Thymus (tissue), 11 donors: ENCODE measurements around the gene BRINP3. TPM values are rescaled to one million over a fixed set of nuclear protein-coding genes. Genes with fewer than 3 reads are reported as not detected.

Source experiments
- DNase-seq, 9 donors: peaks; one replicate each; pipeline ENCODE4 v3.0.0-alpha.2; 2013; ENCODE audit warnings: low spot score in 9 of 9, low read depth in 6 of 9, missing footprints in 1 of 9
- H3K27ac ChIP-seq, 2 donors: one replicate each; pipeline ENCODE4 v1.5.1; 2013; ENCODE audit warnings: control low read depth in 1 of 2, low read depth in 1 of 2, low read length in 1 of 2, mild to moderate bottlenecking in 1 of 2, moderate library complexity in 1 of 2
- H3K27me3 ChIP-seq, 2 donors: one replicate each; pipeline ENCODE4 v1.5.1; 2013; ENCODE audit warnings: low read length in 1 of 2; ENCODE audit not compliant: control insufficient read depth in 2 of 2, insufficient read depth in 1 of 2
- H3K36me3 ChIP-seq, 2 donors: one replicate each; pipeline ENCODE4 v1.5.1; 2013; ENCODE audit warnings: low read length in 1 of 2, mild to moderate bottlenecking in 1 of 2, moderate library complexity in 1 of 2; ENCODE audit not compliant: control insufficient read depth in 2 of 2, insufficient read depth in 2 of 2
- H3K4me1 ChIP-seq, 2 donors: one replicate each; pipeline ENCODE4 v1.5.1; 2013; ENCODE audit warnings: low read length in 2 of 2; ENCODE audit not compliant: control insufficient read depth in 2 of 2, insufficient read depth in 2 of 2
- H3K4me3 ChIP-seq, 2 donors: one replicate each; pipeline ENCODE4 v1.5.1; 2013; ENCODE audit warnings: low read length in 2 of 2, control low read depth in 1 of 2, mild to moderate bottlenecking in 1 of 2
- H3K9me3 ChIP-seq, 2 donors: one replicate each; pipeline ENCODE4 v1.5.1; 2013; ENCODE audit warnings: low read length in 1 of 2, mild to moderate bottlenecking in 1 of 2; ENCODE audit not compliant: control insufficient read depth in 2 of 2, insufficient read depth in 1 of 2
- WGBS: extraction: QIAGEN DNeasy Blood & Tissue Kit; methylation state at CpG from one replicate; pipeline ENCODE4 v1.1.7; 2013; 5-methylcytosine and 5-hydroxymethylcytosine counted together
- polyA plus RNA-seq: library from polyadenylated mRNA; stranded (reverse); fragments of 200-250 nt; gene quantifications from one replicate; pipeline ENCODE4 v1.2.3, GENCODE V29; 2013
- total RNA-seq: library from RNA; stranded (reverse); fragments of 120-200 nt; gene quantifications from one replicate; pipeline ENCODE4 v1.2.4, GENCODE V29; 2013
- donor health status: healthy.

The BRINP3 gene
- total and polyA plus RNA-seq, 2 donors: 0.02 to 0.47 TPM

DNA sequence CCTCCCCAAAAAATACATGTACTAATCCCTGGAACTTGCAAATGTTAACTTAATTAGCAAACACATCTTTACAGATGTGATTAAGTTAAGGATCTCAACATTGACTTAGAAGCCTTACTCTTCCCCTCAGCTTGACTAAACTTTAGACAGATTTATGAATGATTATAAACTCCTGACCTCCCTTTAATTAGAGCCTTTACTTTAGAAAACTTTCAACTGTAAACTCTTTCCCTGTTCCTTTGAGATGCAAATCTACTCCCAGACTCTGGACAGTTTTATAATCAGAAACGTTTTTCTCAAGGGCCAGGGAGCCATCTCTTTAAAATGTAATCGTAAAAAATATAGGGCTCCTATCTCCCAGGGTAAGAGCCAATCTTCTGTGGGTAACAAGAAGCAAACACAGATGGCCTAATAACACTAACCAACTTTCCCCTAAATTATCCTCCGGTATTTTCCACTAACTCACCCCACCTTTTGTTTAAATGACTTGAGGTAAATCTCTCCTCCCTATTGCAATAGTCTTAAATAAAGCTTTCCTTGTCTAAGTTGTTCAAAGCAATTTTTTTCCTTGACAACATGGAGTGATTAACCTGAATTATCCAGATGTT is 284.1 kb downstream of the BRINP3 start:
- Histone ChIP-seq H3K36me3 (no peaks in the 10 kb centered on the region), H3K9me3 (peaks cover 0 to 9% of the 10 kb centered on the region in 2 donors), H3K4me3 (no peak overlapping the region), H3K27me3 (no peaks in the 10 kb centered on the region), H3K4me1 (no peaks in the 10 kb centered on the region), H3K27ac (no peak overlapping the region)
- DNase-seq: no peak
- WGBS: 29% methylated on average over 3 of the region's 3 CpGs

DNA sequence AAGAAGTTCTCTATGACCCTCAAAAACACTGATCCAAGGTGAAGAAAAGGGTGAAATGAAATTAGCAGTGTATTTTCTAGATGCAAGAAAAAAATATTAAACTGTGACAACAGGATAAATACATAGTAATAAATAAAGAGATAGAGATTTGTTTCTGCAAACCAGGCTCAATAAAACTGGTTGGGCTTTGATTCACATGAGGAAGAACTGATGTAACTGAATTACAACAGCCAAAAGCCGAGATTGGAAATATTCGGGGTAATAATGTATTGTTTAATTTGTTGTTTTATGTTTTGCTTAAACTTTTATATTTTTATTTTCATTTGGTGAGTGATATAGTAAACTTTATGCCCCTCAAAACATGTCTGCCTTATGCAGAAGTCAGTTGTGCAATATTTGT is 285.0 kb downstream of the BRINP3 start:
- Histone ChIP-seq H3K4me3 (no peak overlapping the region), H3K27ac (no peak overlapping the region), H3K27me3 (no peaks in the 10 kb centered on the region), H3K9me3 (peaks cover 0 to 4% of the 10 kb centered on the region in 2 donors), H3K36me3 (no peaks in the 10 kb centered on the region), H3K4me1 (no peaks in the 10 kb centered on the region)
- WGBS: 88% methylated on average over 2 of the region's 2 CpGs
- no peak for DNase-seq

DNA sequence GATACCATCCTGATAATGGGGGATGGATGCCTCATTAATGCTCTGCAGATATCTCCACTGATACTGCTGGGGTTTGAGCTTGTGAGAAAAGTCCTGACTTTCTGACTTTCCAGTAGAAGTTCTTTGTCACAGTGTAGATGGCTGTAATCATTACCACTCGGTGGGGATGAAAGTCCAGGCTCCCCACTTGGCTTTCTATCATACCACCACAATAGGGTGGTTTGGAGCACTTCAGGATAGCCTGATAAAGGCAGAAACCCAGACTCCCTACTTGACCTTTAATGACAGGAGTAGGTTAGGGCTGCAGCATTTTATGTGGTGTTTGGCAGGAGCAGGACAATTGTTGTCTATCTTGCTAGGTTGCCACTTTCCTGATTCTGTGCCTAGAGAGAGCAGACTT is 294.1 kb downstream of the BRINP3 start:
- Histone ChIP-seq H3K27me3 (no peaks in the 10 kb centered on the region), H3K9me3 (no peaks in the 10 kb centered on the region), H3K4me1 (no peaks in the 10 kb centered on the region), H3K27ac (no peak overlapping the region), H3K4me3 (no peak overlapping the region), H3K36me3 (no peaks in the 10 kb centered on the region)
- DNase-seq: no peak
- WGBS: 2% methylated on average over 1 of the region's 1 CpG

DNA sequence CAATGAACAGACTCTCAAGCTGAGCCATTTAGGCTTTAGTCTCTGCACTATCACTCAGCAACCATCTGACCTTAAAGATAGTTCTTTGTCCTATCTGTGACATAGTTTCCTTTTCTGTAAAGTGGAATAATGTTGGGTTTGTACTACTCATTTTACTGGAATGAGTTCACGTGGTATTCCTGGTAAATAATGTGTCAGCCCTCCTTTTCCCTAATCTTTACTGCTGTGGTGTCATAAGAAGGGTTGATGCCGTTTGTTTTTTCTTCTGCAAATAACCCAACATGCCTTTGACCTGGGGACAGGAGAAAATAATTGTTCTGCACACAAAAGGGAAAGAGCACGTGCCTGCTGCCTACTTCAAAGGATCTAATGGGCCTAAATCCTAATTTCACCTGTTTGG is 297.8 kb downstream of the BRINP3 start:
- DNase-seq: no peak
- no peaks in the 10 kb centered on the region for H3K4me1 ChIP-seq
- no peaks in the 10 kb centered on the region for H3K36me3 ChIP-seq
- no peaks in the 10 kb centered on the region for H3K9me3 ChIP-seq
- H3K27ac ChIP-seq: no peak overlapping the region
- 66% methylated on average over 3 of the region's 3 CpGs for WGBS
- no peak overlapping the region for H3K4me3 ChIP-seq
- H3K27me3 ChIP-seq: no peaks in the 10 kb centered on the region

DNA sequence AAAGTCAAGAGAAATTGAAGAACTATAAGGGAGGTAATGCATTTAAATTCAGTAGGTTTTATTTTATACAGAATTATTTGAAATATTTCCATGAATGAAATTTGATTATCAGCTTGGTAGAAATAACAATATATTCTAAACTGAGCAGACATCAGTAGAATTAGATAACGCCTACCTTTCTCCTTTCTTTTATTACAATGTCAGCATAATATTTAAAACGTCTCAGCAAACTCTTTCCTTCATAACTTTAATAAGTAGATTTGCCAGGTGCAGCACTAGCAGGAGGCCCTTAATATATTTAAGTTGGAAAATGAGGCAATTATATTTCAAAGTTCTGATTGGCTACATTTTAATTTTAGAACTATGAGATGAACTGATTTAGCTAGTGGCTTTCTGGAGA is 298.8 kb downstream of the BRINP3 start:
- Histone ChIP-seq H3K4me3 (no peak overlapping the region), H3K4me1 (no peaks in the 10 kb centered on the region), H3K27ac (no peak overlapping the region), H3K36me3 (no peaks in the 10 kb centered on the region), H3K27me3 (no peaks in the 10 kb centered on the region), H3K9me3 (no peaks in the 10 kb centered on the region)
- DNase-seq: no peak
- 90% methylated on average over 2 of the region's 2 CpGs for WGBS

DNA sequence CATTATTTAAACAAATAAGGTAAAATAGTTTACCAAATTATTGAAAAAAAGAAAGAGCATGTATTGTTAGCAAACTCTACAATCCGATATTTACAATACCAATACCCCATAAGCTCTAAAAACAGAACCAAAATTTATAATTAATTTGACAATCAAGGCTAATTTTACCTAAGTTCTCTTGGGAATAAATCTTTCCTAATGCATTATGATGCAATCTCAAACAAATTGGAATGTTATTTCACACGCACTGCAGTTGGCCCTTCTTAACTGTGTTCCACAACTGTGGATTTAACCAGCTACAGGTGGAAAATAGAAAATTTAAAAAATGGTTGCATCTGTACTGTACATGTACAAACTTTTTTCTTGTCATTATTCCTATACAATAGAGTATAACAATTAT is 300.1 kb downstream of the BRINP3 start:
- no peaks in the 10 kb centered on the region for H3K36me3 ChIP-seq
- WGBS: 93% methylated on average over 2 of the region's 2 CpGs
- H3K27me3 ChIP-seq: no peaks in the 10 kb centered on the region
- H3K4me1 ChIP-seq: no peaks in the 10 kb centered on the region
- DNase-seq: no peak
- H3K4me3 ChIP-seq: no peak overlapping the region
- H3K9me3 ChIP-seq: no peaks in the 10 kb centered on the region
- H3K27ac ChIP-seq: no peak overlapping the region

DNA sequence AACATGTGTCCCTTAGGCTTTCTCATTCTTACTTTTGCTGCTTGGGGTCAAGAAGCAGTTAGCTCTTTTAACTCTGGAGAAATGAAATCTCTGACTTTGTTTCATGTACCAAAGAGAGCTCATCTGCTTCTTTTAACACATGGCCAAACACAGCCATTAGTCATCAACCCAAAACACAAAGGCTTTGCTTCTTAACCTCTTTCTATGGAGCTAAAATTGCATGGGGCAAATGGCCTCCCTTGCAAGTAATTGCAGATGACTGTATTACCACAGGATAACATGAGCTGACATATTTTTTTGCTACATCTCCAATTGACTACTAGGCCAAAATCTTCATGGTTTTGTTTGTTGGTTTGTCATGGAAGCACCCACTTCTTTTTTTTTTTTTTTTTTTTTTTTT is 300.9 kb downstream of the BRINP3 start:
- DNase-seq: no peak
- Histone ChIP-seq H3K27ac (no peak overlapping the region), H3K9me3 (no peaks in the 10 kb centered on the region), H3K4me3 (no peak overlapping the region), H3K4me1 (no peaks in the 10 kb centered on the region), H3K27me3 (no peaks in the 10 kb centered on the region), H3K36me3 (no peaks in the 10 kb centered on the region)

DNA sequence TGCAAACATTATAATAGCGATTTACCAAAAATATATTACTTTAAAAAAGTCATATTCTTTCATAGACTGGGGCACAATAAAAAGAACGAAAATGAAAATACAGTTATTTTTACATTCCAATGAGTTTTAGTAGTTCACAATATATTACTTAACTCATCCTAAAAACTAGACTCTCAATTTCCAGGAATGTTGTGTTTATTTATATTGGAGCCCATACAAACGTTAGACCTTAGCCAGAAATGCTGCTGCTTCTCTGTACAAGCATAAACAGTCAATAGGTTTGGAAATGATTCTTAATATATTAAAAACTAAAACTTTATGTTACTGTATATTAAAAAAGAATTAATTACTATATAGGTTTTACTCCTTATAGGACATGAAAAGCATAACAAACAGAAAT is 302.3 kb downstream of the BRINP3 start:
- no peak overlapping the region for H3K27ac ChIP-seq
- H3K27me3 ChIP-seq: no peaks in the 10 kb centered on the region
- no peaks in the 10 kb centered on the region for H3K36me3 ChIP-seq
- no peak for DNase-seq
- 87% methylated on average over 3 of the region's 3 CpGs for WGBS
- no peak overlapping the region for H3K4me3 ChIP-seq
- H3K9me3 ChIP-seq: no peaks in the 10 kb centered on the region
- no peaks in the 10 kb centered on the region for H3K4me1 ChIP-seq

DNA sequence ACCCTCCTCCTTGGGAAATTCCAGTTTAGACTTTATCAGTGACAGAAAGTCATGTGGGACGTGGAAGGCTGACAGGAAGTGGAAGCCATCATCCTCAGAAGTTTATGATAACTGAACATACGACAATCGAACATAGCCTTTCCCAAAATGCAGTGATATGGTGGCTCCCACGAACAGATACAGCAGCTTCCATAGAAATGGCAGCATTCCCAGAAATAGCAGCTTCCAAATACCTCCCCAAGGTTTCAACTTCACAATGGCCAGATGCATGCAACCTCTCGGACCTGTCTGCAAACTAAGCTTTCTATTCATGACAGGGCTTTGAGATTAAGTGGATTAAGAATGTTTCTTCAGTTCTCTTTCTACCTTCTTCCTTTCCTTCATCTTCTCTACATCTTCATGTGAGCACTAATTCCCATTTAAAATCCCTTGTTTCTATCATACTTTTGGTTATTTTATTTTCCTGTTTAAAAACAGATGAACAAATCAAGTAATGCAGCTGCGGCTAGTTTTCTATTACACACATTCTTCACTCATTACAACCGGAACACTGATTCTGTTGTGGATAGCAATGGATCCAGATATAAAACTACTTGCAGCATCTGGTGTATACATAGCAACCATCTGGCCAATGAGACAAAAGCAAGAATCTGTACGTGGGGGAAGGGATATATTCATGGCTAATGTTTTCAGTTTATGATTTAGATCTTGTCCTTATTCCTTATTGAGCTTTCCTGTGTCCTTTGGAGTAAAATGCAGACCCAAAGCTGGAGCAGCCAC is 304.8 kb downstream of the BRINP3 start:
- Histone ChIP-seq H3K9me3 (no peaks in the 10 kb centered on the region), H3K4me3 (no peak overlapping the region), H3K4me1 (no peaks in the 10 kb centered on the region), H3K27ac (no peak overlapping the region), H3K27me3 (no peaks in the 10 kb centered on the region), H3K36me3 (no peaks in the 10 kb centered on the region)
- no peak for DNase-seq
- WGBS: 86% methylated on average over 8 of the region's 8 CpGs
